Endodermal cell (in vitro differentiated cells): ENCODE results near the gene SHQ1. TPM values are rescaled to one million over a fixed set of nuclear protein-coding genes. Genes with fewer than 3 reads are reported as not detected.

ENCODE experiments used
- DNase-seq: peaks from one replicate; pipeline ENCODE4 v3.0.0-alpha.2; 2017
- H3K27ac ChIP-seq: 2 replicates; pipeline ENCODE4 v1.5.1; 2013; ENCODE audit warnings: mild to moderate bottlenecking, low read depth, low read length, moderate library complexity
- H3K27me3 ChIP-seq: 2 replicates; pipeline ENCODE4 v1.6.1; 2013; ENCODE audit warnings: mild to moderate bottlenecking, low read length, moderate library complexity; ENCODE audit not compliant: insufficient read depth, control insufficient read depth, poor library complexity, severe bottlenecking
- H3K36me3 ChIP-seq: 2 replicates; pipeline ENCODE4 v1.7.0; 2013; ENCODE audit warnings: mild to moderate bottlenecking, low read length, moderate library complexity; ENCODE audit not compliant: control insufficient read depth, insufficient read depth
- H3K4me1 ChIP-seq: one replicate; pipeline ENCODE4 v1.7.0; 2013; ENCODE audit warnings: low read length; ENCODE audit not compliant: control insufficient read depth, insufficient read depth
- H3K4me3 ChIP-seq: 2 replicates; pipeline ENCODE4 v1.5.1; 2013; ENCODE audit warnings: mild to moderate bottlenecking, low read length, moderate library complexity
- H3K9ac ChIP-seq: 2 replicates; pipeline ENCODE4 v1.6.1; 2013; ENCODE audit warnings: mild to moderate bottlenecking, low read length, moderate library complexity; ENCODE audit not compliant: poor library complexity, severe bottlenecking; ENCODE audit errors: extremely low read depth
- H3K9me3 ChIP-seq: 2 replicates; pipeline ENCODE4 v1.6.1; 2013; ENCODE audit warnings: mild to moderate bottlenecking, low read length, moderate library complexity; ENCODE audit not compliant: control insufficient read depth
- H3K27ac Mint-ChIP-seq: 2 replicates; pipeline ENCODE4 v1.8.0; 2020; ENCODE audit warnings: mixed read lengths
- H3K27me3 Mint-ChIP-seq: 2 replicates; pipeline ENCODE4 v1.8.0; 2021; ENCODE audit warnings: mild to moderate bottlenecking, mixed read lengths; ENCODE audit not compliant: insufficient read depth
- H3K36me3 Mint-ChIP-seq: 2 replicates; pipeline ENCODE4 v1.8.0; 2020; ENCODE audit warnings: low read depth, mixed read lengths
- H3K4me1 Mint-ChIP-seq: 2 replicates; pipeline ENCODE4 v1.8.0; 2020; ENCODE audit warnings: mixed read lengths
- H3K4me3 Mint-ChIP-seq: 2 replicates; pipeline ENCODE4 v1.8.0; 2020; ENCODE audit warnings: mild to moderate bottlenecking, moderate library complexity, mixed read lengths
- H3K9me3 Mint-ChIP-seq: 2 replicates; pipeline ENCODE4 v1.8.0; 2020; ENCODE audit warnings: mild to moderate bottlenecking, mixed read lengths
- CTCF ChIP-seq: fragments of 200-600 bp; sonication (generic); conservative IDR thresholded peaks from 2 replicates; pipeline ENCODE4 v1.5.0; 2021; ENCODE audit warnings: antibody characterized with exemption, mild to moderate bottlenecking
- WGBS, 2 experiments: methylation state at CpG; one replicate each; pipeline versions ENCODE4 v1.1.5 to v1.1.7; 2013; ENCODE audit warnings: missing lambda C conversion rate in 2 of 2, mixed read lengths in 1 of 2; ENCODE audit not compliant: insufficient coverage in 1 of 2, insufficient read length in 1 of 2; 5-methylcytosine and 5-hydroxymethylcytosine counted together
- total RNA-seq, 2 donors: library from RNA; stranded (reverse); fragmentation: NEBNext Ultra II Directional in 1 of 2; extraction: Animal tissue kit (Norgen Biotek cat#: 25700) in 1 of 2; gene quantifications; 2 replicates in 1 of 2; 3 replicates in 1 of 2; pipeline ENCODE4 v1.2.1, GENCODE V29; 2021

Gene SHQ1
- total RNA-seq, 2 donors from 2014 or later, result 28.2 to 28.4 TPM

- DNase-seq, result no peak
- Mint-ChIP-seq H3K4me3 (no peak overlapping the region), H3K4me1 (no peaks in the 10 kb centered on the region), H3K36me3 (peaks cover 50% of the 10 kb centered on the region), H3K9me3 (peaks cover 12% of the 10 kb centered on the region), H3K27me3 (no peaks in the 10 kb centered on the region), H3K27ac (no peak overlapping the region)
- H3K36me3 ChIP-seq, result peaks cover 58% of the 10 kb centered on the region
- no peak for TF ChIP-seq CTCF
- no peaks in the 10 kb centered on the region for H3K27me3 ChIP-seq
- no peak overlapping the region for H3K4me3 ChIP-seq
- no peak overlapping the region for H3K27ac ChIP-seq
- WGBS, 2 experiments, result 95 to 100% methylated on average over 3 of the region's 3 CpGs
- H3K9me3 ChIP-seq, result peaks cover 9% of the 10 kb centered on the region
- no peak overlapping the region for H3K9ac ChIP-seq
- H3K4me1 ChIP-seq, result no peaks in the 10 kb centered on the region
Measured at GRCh38 chr3:72839057-72839456, 9.2 kb downstream of the SHQ1 start.

- DNase-seq, result no peak
- Mint-ChIP-seq H3K4me1 (no peaks in the 10 kb centered on the region), H3K36me3 (peaks cover 43% of the 10 kb centered on the region), H3K9me3 (peaks cover 12% of the 10 kb centered on the region), H3K27me3 (no peaks in the 10 kb centered on the region), H3K4me3 (no peak overlapping the region), H3K27ac (no peak overlapping the region)
- Histone ChIP-seq H3K36me3 (peaks cover 57% of the 10 kb centered on the region), H3K27me3 (no peaks in the 10 kb centered on the region), H3K4me1 (no peaks in the 10 kb centered on the region), H3K9ac (no peak overlapping the region), H3K27ac (no peak overlapping the region), H3K4me3 (no peak overlapping the region), H3K9me3 (peaks cover 7% of the 10 kb centered on the region)
- TF ChIP-seq CTCF, result no peak
- WGBS, 2 experiments, result 90 to 95% methylated on average over 3 of the region's 3 CpGs
Measured at GRCh38 chr3:72836923-72837322, 11.3 kb downstream of the SHQ1 start.

GRCh38 chr3:72836416-72836815 is 11.8 kb downstream of the SHQ1 start:
- Mint-ChIP-seq H3K4me1 (no peaks in the 10 kb centered on the region), H3K36me3 (peaks cover 38% of the 10 kb centered on the region), H3K9me3 (peaks cover 7% of the 10 kb centered on the region), H3K4me3 (no peak overlapping the region), H3K27me3 (no peaks in the 10 kb centered on the region), H3K27ac (no peak overlapping the region)
- Histone ChIP-seq H3K9me3 (peaks cover 2% of the 10 kb centered on the region), H3K27me3 (no peaks in the 10 kb centered on the region), H3K9ac (no peak overlapping the region), H3K27ac (no peak overlapping the region), H3K36me3 (peaks cover 56% of the 10 kb centered on the region), H3K4me3 (no peak overlapping the region), H3K4me1 (peaks cover 2% of the 10 kb centered on the region)
- WGBS, 2 experiments, result 98 to 100% methylated on average over 1 to 3 of the region's 3 CpGs
- no peak for TF ChIP-seq CTCF
- DNase-seq, result no peak
